ENCODE data around the gene ZNF548. TPM values are rescaled to one million over a fixed set of nuclear protein-coding genes. Genes with fewer than 3 reads are reported as not detected.

ZNF548 gene
- 19.0 and 23.7 TPM in 2 replicates for total RNA-seq (ENCODE audit: low replicate concordance)

DNA sequence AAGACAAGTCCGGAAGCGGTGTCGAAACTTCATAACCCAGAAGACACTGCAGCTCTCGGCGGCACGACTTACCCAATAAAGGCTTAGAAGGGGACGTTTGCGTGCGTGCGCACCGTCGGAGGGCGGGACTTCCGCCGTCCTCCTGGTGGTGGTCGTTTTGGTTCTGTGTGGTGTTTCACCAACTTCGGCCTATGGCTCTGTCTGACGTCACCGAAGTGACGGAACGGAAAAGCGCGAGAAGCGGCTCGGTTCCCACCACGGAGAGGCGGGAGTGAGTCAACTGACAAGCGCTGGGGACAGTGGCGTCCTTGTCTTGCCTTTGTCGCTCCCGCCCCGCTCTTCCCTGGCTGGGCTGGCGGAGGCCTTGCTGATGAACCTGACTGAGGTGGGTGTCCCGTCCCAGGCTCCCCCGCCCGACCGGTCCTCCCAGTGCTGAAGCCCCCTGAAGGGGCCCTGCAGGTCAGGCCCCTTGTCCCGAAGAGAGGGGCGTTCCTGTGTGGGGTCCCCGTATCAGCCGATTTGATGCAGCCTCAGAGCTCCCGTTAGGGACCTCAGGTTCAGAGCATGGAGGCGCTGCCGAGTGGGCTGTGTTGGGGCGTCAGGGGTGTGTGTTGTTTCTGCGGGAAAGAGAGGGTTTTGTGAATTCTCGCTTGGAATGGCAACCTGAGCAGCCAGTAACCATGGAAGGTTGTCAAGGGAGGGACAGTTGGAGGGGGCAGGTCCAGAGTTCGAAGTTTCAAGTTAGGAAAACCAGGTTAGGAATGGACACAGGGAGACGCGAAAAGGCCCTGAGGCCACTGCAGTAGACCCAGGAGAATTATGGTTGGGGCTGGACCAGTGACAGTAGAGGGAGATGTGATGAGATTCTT, at the start of gene ZNF548:
Gene ZNF548, plus strand, starts transcription at position 125 of the 869 bp plus-strand sequence. Its CDS starts 246 bp downstream, at position 371.

DNA sequence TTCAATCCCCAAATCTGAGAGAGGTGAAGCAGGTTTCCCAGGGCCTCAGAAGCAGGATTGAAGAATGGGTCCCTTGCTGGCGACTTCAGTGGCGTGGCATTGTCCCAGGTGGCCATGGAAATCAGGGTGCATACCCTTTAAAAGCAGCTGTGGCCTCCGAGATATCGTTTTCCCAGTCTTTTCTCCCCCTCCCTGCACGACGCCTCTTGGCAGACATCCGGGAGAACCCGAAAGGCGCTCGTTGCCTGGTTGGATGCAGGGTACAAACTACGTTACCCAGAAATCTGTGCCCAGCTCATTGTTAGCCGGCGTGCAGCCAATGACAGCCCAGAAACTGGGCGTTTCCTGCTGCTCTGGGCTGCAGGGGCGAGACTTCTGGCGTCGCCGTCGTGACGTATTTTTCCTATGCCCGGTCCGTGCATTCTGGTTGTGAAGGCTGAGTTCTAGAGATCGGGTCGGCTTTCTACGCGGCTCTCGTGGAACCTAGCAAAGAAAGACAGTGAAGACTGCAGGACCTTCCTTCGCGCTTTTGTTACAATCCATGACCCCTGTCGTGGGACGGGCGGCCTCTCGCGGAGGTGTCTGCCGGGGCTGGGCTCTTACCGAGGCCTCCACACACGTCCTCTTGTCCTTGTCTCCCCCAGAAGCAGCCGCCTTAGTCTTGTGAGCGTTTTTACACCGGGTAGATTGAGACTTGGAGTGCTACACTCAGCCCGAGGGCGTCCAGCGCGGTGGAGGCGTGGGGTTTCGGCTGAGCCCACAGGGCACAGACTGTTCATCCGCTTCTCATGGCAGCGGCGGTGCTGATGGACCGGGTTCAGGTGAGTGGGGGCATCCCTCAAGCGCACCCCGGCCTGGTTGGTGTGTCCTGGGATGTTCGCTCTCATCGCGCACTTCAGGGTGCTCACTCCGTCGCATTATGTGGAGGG, 38.5 kb upstream of the ZNF548 start, which contains the start of gene ZNF304:
Gene ZNF304, plus strand, starts transcription at position 395 of the 929 bp plus-strand sequence. Its CDS starts 394 bp downstream, at position 789.

GRCh38 chr19:57362997-57363687, 26.5 kb upstream of the ZNF548 start, which contains the start of the genes TRAPPC2B and ZNF547:
TRAPPC2B (plus strand) TSS chr19:57363551; CDS start chr19:57364834, 1,283 bp downstream.
ZNF547 (plus strand) TSS chr19:57363551; CDS start chr19:57368556, 5,005 bp downstream.

DNA sequence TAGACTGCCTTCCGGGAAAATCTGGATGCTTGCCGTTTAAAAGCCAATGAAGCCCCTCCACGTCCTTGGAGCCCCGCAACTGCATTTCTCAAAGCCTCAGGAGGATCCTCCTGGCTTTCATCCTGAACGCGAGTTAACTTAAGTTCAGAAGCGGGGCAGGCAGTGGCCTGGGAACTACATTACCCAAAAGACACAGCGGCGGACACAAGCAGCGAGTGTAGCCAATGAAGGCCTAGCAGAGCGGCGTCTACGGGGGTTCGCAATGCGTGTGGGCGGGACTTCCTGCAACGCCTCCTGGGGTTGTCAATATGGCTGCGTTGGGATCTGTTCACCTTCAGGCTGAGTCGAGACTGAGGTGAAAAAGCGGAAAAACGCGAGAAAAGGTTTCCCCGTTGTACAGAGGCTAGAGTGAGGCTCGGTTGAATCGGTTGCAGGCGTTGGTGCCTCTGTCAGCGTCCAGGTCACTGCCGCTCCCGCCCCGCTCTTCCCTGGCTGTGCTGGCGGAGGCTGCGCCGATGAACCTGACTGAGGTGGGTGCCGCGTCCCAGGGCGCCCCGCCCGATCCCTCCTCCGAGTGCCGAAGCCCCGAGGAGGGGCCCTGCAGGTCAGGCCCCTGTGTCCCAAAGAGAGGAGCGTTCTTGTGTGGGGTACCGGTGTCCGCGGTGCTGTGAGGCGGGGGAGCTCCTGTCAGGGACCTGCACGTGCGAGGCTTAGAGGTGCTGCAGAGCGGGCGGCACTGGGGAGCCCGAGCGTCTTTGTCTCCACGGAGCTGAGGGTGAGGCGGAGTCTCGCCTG, 21.4 kb downstream of the ZNF548 start, which contains the start of gene ZNF17:
Gene ZNF17, plus strand, starts transcription at position 285 of the 795 bp plus-strand sequence. CDS start 2,455 bp downstream, outside the sequence.

DNA sequence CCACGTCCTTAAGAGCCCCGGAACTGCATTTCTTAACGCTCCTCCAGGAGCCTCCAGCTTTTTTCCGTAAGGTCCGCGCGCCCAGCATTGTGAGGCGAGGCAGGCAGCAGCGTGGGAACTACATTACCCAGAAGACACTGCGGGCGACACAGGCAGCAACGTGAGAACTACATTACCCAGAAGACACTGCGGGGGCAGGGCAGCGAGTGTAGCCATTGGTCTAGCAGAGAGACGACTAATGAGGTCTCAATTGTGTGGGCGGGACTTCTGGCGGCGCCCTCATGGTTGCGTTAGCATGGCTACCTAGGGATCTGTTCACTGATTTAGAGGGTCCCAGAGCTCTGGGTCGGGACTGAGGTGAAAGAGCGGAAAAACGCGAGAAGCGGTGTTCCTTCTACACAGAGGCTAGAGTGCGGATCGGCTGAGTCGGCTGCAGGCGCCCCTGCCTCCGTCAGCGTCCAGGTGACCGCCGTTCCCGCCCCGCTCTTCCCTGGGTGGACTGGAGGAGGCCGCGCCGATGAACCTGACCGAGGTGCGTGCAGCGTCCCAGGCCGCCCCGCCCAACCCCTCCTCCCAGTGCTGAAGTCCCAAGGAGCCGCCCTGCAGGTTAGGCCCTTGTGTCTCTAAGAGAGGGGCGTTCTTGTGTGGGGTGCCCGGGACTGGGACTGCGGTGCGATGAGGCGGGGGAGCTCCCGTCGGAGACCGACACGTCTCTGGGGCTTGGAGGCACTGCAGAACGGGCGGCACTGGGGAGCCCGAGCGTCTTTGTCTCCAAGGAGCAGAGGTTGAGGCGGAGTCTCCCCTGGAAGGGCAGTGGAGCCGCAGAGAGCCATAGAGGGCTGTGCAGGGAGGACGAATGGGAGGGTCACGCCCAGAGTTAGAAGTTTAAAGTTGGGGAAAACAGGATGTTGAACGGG, 45.7 kb downstream of the ZNF548 start, which contains the start of gene ZNF749:
Gene ZNF749, plus strand, starts transcription at position 264 of the 917 bp plus-strand sequence. Its CDS starts 254 bp downstream, at position 518.

Other genes with a start within 250 kb of the ZNF548 start
- not detected in 2 replicates for gene ZIM3, start 244.7 kb upstream of the ZNF548 start, total RNA-seq (ENCODE audit: low replicate concordance)
- gene DUXA, start 222.4 kb upstream of the ZNF548 start, total RNA-seq (ENCODE audit: low replicate concordance) = not detected in 2 replicates
- gene ZNF264, start 198.4 kb upstream of the ZNF548 start, total RNA-seq (ENCODE audit: low replicate concordance) = 26.3 and 32.6 TPM in 2 replicates
- 0.35 and 0.98 TPM in 2 replicates for gene AURKC, start 158.8 kb upstream of the ZNF548 start, total RNA-seq (ENCODE audit: low replicate concordance)
- 22.8 and 38.7 TPM in 2 replicates for gene ZNF805, start 149.2 kb upstream of the ZNF548 start, total RNA-seq (ENCODE audit: low replicate concordance)
- gene ZNF460, start 109.4 kb upstream of the ZNF548 start, total RNA-seq (ENCODE audit: low replicate concordance) = 68.6 and 96.9 TPM in 2 replicates
- 6.7 and 9.3 TPM in 2 replicates for gene ZNF543, start 69.4 kb upstream of the ZNF548 start, total RNA-seq (ENCODE audit: low replicate concordance)
- gene ZNF304, start 38.6 kb upstream of the ZNF548 start, total RNA-seq (ENCODE audit: low replicate concordance) = 9.2 and 10.5 TPM in 2 replicates
- gene TRAPPC2B, start 26.3 kb upstream of the ZNF548 start, total RNA-seq (ENCODE audit: low replicate concordance) = 10.7 and 16.0 TPM in 2 replicates
- 4.3 and 10.6 TPM in 2 replicates for gene ZNF547, start 26.3 kb upstream of the ZNF548 start, total RNA-seq (ENCODE audit: low replicate concordance)
- gene ZNF17, start 21.3 kb downstream of the ZNF548 start, total RNA-seq (ENCODE audit: low replicate concordance) = 9.1 and 18.1 TPM in 2 replicates
- gene ZNF749, start 45.5 kb downstream of the ZNF548 start, total RNA-seq (ENCODE audit: low replicate concordance) = 8.2 and 17.4 TPM in 2 replicates
- gene VN1R1, start 67.3 kb downstream of the ZNF548 start, total RNA-seq (ENCODE audit: low replicate concordance) = 0.23 and 0.30 TPM in 2 replicates
- gene ZNF772, start 87.7 kb downstream of the ZNF548 start, total RNA-seq (ENCODE audit: low replicate concordance) = 13.1 and 25.6 TPM in 2 replicates
- 8.2 and 23.2 TPM in 2 replicates for gene ZNF419, start 97.9 kb downstream of the ZNF548 start, total RNA-seq (ENCODE audit: low replicate concordance)
- gene ZNF773, start 110.1 kb downstream of the ZNF548 start, total RNA-seq (ENCODE audit: low replicate concordance) = 9.1 and 27.1 TPM in 2 replicates
- gene ZNF549, start 137.5 kb downstream of the ZNF548 start, total RNA-seq (ENCODE audit: low replicate concordance) = 4.1 and 9.5 TPM in 2 replicates
- gene ZNF550, start 170.0 kb downstream of the ZNF548 start, total RNA-seq (ENCODE audit: low replicate concordance) = 5.0 and 10.6 TPM in 2 replicates
- 4.8 and 6.3 TPM in 2 replicates for gene ZNF416, start 189.1 kb downstream of the ZNF548 start, total RNA-seq (ENCODE audit: low replicate concordance)
- 4.6 and 11.3 TPM in 2 replicates for gene ZIK1, start 194.3 kb downstream of the ZNF548 start, total RNA-seq (ENCODE audit: low replicate concordance)
- gene ZNF530, start 210.0 kb downstream of the ZNF548 start, total RNA-seq (ENCODE audit: low replicate concordance) = 0.70 and 4.1 TPM in 2 replicates
- 12.3 and 25.0 TPM in 2 replicates for gene ZNF134, start 224.4 kb downstream of the ZNF548 start, total RNA-seq (ENCODE audit: low replicate concordance)
- 10.9 and 13.9 TPM in 2 replicates for gene ZNF211, start 243.3 kb downstream of the ZNF548 start, total RNA-seq (ENCODE audit: low replicate concordance)

All from smooth muscle cell of the coronary artery (primary cell).